SK-N-SH (cell line): ENCODE data around the gene MYO16.

ENCODE experiments used
- FOSL2 ChIP-seq: IDR thresholded peaks from 2 replicates; pipeline ENCODE4 v1.4.0; 2012; ENCODE audit warnings: low read depth, mild to moderate bottlenecking, moderate library complexity, borderline replicate concordance
- JUND ChIP-seq: IDR thresholded peaks from 2 replicates; pipeline ENCODE4 v1.4.0; 2012
- POLR2AphosphoS5 ChIP-seq: IDR thresholded peaks from 2 replicates; pipeline ENCODE4 v1.6.1; 2012; ENCODE audit warnings: low read depth, low read length
- RAD21 ChIP-seq: IDR thresholded peaks from 2 replicates; pipeline ENCODE4 v1.6.1; 2012; ENCODE audit warnings: mild to moderate bottlenecking, low read length
- RCOR1 ChIP-seq: fragments of 150-350 bp; IDR thresholded peaks from 2 replicates; pipeline ENCODE4 v1.6.1; 2017; ENCODE audit warnings: antibody characterized with exemption, low read length
- SIN3A ChIP-seq: IDR thresholded peaks from 2 replicates; pipeline ENCODE4 v1.6.1; 2012; ENCODE audit warnings: low read depth, mild to moderate bottlenecking, low read length, moderate library complexity, borderline replicate concordance
- YY1 ChIP-seq: IDR thresholded peaks from 2 replicates; pipeline ENCODE4 v1.4.0; 2012; ENCODE audit warnings: low read depth, mild to moderate bottlenecking
- TF ChIP-seq, protein P1 (sequence below): IDR thresholded peaks from 2 replicates; pipeline ENCODE4 v1.6.1; 2012; ENCODE audit warnings: mild to moderate bottlenecking, low read depth, low read length, moderate library complexity
- TF ChIP-seq, protein P2 (sequence below): fragments of 200-600 bp; sonication (generic); IDR thresholded peaks from 2 replicates; pipeline ENCODE4 v1.6.1; 2017; ENCODE audit warnings: antibody characterized with exemption, mild to moderate bottlenecking, moderate library complexity
- TF ChIP-seq, protein P3 (sequence below): fragments of 150-350 bp; IDR thresholded peaks from 2 replicates; pipeline ENCODE4 v1.6.1; 2017; ENCODE audit warnings: antibody characterized with exemption, low read length, low read depth, borderline replicate concordance

DNA sequence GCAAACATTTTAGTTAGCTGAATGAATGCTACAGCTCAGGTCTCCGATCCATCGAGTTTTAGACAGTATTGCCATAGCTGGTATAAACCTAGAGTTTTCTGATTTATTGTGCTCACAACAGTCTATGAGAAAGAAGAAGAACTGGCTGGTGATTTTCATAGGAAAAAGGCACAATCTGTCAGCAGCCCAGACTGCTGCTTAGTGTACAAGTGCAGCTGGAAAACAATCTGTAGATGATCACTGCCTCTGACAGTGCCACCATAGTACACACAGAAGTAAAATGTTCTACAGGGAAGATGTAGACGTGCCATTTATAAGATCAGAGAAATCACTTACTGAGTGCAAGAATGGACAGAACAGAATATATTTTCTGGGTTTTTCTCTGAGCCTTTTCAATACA is 48.4 kb downstream of the MYO16 start:
- TF ChIP-seq JUND = no peak
- TF ChIP-seq, protein P1, sequence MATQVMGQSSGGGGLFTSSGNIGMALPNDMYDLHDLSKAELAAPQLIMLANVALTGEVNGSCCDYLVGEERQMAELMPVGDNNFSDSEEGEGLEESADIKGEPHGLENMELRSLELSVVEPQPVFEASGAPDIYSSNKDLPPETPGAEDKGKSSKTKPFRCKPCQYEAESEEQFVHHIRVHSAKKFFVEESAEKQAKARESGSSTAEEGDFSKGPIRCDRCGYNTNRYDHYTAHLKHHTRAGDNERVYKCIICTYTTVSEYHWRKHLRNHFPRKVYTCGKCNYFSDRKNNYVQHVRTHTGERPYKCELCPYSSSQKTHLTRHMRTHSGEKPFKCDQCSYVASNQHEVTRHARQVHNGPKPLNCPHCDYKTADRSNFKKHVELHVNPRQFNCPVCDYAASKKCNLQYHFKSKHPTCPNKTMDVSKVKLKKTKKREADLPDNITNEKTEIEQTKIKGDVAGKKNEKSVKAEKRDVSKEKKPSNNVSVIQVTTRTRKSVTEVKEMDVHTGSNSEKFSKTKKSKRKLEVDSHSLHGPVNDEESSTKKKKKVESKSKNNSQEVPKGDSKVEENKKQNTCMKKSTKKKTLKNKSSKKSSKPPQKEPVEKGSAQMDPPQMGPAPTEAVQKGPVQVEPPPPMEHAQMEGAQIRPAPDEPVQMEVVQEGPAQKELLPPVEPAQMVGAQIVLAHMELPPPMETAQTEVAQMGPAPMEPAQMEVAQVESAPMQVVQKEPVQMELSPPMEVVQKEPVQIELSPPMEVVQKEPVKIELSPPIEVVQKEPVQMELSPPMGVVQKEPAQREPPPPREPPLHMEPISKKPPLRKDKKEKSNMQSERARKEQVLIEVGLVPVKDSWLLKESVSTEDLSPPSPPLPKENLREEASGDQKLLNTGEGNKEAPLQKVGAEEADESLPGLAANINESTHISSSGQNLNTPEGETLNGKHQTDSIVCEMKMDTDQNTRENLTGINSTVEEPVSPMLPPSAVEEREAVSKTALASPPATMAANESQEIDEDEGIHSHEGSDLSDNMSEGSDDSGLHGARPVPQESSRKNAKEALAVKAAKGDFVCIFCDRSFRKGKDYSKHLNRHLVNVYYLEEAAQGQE = no peak
- no peak for TF ChIP-seq RCOR1
- no peak for TF ChIP-seq RAD21
- no peak for TF ChIP-seq SIN3A
- TF ChIP-seq, protein P2, sequence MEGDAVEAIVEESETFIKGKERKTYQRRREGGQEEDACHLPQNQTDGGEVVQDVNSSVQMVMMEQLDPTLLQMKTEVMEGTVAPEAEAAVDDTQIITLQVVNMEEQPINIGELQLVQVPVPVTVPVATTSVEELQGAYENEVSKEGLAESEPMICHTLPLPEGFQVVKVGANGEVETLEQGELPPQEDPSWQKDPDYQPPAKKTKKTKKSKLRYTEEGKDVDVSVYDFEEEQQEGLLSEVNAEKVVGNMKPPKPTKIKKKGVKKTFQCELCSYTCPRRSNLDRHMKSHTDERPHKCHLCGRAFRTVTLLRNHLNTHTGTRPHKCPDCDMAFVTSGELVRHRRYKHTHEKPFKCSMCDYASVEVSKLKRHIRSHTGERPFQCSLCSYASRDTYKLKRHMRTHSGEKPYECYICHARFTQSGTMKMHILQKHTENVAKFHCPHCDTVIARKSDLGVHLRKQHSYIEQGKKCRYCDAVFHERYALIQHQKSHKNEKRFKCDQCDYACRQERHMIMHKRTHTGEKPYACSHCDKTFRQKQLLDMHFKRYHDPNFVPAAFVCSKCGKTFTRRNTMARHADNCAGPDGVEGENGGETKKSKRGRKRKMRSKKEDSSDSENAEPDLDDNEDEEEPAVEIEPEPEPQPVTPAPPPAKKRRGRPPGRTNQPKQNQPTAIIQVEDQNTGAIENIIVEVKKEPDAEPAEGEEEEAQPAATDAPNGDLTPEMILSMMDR = no peak
- TF ChIP-seq POLR2AphosphoS5 = no peak
- TF ChIP-seq, protein P3, sequence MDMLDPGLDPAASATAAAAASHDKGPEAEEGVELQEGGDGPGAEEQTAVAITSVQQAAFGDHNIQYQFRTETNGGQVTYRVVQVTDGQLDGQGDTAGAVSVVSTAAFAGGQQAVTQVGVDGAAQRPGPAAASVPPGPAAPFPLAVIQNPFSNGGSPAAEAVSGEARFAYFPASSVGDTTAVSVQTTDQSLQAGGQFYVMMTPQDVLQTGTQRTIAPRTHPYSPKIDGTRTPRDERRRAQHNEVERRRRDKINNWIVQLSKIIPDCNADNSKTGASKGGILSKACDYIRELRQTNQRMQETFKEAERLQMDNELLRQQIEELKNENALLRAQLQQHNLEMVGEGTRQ = no peak
- no peak for TF ChIP-seq FOSL2
- TF ChIP-seq YY1 = no peak
